Activated gamma-delta T cell treated with anti-CD3 and anti-CD28 coated beads, Interleukin-2, amount 50 U/mL, for 16 hours (primary cell): ENCODE results near the gene COTL1.

Source experiments
- DNase-seq: peaks from one replicate; pipeline ENCODE4 v3.0.0-alpha.2; 2020; ENCODE audit warnings: low read depth

Gene COTL1

GRCh38 chr16:84614073-84614459, 3.8 kb downstream of the COTL1 start:
- no peak for DNase-seq

DNA sequence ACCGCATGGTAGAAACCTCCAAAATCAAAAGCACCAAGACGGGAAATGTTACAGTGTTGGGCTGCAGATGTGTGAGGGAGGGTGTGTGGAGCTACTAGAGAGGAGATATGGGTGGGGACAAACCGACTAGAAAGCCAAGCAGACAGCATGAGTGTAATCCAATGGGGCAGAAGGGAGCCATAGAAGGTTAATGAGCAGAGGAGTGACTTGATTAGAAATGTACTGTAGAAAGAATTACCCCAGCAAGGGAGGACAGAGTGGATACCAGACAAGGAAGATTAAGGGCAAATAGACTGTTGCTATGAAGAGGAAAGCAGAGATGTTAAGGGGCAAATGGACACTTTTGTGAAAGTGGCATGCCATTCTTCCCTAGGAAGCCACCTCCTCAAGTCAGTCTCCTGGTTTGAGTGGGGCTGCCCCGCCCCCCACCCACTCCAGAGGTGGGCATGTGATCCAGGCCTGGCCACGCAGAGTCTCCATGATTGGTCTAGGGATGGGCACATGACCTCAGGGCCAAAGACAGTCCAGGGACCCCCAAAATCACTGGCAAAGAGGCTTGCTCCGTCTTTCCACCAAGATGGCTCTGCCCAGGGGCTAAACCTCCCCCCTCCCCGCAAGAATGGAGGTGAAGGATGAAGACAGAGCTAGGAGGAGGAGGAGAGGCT, 4.3 kb downstream of the COTL1 start:
- no peak for DNase-seq

DNA sequence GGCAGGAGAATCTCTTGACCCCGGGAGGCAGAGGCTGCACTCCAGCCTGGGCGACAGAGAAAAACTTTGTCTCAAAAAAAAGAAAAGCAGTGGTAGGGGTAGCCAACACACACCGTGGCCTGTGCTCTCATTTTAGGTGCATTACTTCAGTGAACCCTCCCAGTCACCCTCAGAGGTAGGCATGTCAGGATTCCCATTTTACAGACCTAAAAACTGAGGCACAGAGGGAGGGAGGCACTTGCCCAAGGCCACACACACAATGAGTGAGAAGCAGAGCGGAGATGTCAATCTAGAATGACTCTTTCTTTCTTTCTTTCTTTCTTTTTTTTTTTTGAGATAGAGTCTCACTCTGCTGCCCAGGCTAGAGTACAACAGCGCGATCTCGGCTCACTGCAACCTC, 5.2 kb downstream of the COTL1 start:
- DNase-seq: no peak

- no peak for DNase-seq
Measured at GRCh38 chr16:84611041-84611440, 6.8 kb downstream of the COTL1 start.

GRCh38 chr16:84610376-84610775, 7.5 kb downstream of the COTL1 start:
- no peak for DNase-seq

GRCh38 chr16:84609563-84610177, 8.2 kb downstream of the COTL1 start:
- no peak for DNase-seq

DNA sequence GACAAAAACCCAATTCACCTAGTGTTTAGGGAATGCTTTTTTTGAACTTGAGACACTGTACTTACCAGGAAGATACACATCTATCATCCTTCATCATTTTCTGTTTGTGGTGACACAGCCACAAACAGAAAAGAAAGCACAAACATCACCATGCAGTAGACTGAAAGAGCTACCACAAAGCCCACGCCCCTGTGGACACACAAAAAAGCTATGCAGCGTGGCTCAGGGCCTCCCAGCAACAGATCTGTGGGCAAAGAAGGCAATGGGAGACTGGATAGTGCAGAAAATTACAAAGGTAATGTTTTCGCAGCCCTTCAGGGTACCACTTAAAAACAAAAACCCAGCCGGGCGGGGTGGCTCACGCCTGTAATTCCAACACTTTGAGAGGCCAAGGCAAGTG, 9.6 kb downstream of the COTL1 start:
- no peak for DNase-seq

- no peak for DNase-seq
Measured at GRCh38 chr16:84607694-84608093, 10.2 kb downstream of the COTL1 start.

DNA sequence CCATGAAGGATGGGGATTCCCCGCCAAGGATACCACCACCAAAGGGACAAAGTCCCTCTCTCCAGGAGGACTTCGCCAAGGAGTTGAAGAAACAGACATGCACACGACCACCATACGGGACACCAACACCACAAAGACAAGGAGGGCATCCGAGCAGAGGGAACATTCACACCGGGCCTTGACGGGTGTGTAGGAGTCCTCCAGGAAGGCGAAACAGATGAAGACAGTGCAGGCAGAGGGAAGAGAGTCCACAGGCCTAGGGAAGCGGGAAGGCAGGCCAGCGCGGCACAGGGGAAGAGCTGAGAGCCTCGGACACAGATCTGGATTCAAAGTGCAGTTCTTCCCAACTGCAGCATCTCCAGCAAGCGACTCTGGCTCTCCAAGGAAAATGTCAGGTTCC, 10.8 kb downstream of the COTL1 start:
- no peak for DNase-seq

GRCh38 chr16:84606081-84606875, 11.6 kb downstream of the COTL1 start:
- no peak for DNase-seq

DNA sequence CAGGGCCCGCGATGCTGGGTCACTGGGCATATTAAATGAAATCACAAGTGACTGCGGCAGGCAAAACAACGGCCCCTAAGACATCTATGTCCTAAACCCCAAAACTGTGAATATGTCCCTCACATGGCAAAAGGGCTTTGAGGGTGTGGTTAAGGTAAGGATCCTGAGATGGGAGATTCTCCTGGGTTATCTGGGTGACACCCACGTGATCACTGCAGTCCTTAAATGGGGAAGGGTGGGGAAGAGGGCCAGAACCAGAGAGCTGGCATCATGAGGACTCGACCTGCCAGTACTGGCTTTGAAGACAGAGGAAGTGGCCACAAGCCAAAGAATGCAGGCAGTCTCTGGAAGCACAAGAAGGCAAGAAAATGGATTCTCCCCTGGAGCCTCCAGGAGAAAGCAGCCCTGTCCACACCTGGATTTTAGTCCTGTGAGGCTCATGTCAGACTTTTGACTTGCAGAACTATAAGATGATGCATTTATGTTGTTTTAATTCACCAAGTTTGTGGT, 12.5 kb downstream of the COTL1 start:
- no peak for DNase-seq

- DNase-seq: no peak
Measured at GRCh38 chr16:84604477-84605013, 13.3 kb downstream of the COTL1 start.

DNA sequence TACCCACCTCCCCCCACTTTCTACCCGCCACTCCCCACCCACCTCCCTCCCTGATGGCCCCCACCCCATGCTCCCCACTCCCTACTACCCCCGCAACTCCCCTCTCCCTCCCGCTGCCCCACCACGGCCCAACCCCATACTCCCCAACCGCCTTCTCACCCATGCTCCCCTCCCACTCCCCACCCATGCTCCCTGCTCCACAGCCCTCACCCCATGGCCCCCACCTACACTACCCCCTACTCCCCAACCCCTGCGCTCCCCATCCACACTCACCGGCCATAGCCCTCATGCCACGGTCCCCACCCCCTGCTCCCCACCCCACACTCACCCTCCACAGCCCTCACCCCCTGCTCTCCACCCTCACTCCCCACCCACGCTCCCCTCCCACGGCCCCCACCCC, 13.9 kb downstream of the COTL1 start:
- no peak for DNase-seq

DNA sequence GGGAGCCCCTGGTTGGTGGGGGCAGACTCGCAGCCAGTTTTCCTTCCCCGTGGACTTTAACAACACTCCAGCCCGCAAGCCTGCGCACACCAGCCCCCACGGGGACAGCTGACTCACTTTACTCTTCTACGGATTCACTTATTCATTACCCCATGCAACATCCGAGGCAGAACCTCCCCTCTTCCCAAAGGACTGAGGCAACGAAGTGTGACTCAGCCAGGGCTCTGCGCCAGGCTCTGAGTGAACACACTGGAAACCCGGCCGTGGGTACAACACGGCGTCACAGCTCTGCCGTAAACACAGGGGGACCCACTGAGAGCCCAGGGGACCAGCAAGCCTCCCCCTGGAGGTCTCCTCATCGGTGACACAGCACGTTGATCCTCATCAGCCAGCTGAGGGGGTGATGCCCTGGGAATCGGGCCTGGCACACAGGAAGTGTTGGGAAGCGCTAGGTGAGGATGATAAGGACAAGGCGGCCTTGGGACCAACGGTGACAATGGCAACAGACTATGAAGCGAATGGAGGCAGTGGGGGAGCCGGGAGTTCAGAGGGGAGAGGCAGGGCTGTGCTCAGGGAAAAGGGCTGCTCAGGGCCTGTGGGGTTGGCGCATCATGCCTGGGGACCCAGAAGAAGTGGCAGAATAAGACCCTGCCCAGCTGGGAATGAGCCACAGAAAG, 14.6 kb downstream of the COTL1 start:
- no peak for DNase-seq

DNA sequence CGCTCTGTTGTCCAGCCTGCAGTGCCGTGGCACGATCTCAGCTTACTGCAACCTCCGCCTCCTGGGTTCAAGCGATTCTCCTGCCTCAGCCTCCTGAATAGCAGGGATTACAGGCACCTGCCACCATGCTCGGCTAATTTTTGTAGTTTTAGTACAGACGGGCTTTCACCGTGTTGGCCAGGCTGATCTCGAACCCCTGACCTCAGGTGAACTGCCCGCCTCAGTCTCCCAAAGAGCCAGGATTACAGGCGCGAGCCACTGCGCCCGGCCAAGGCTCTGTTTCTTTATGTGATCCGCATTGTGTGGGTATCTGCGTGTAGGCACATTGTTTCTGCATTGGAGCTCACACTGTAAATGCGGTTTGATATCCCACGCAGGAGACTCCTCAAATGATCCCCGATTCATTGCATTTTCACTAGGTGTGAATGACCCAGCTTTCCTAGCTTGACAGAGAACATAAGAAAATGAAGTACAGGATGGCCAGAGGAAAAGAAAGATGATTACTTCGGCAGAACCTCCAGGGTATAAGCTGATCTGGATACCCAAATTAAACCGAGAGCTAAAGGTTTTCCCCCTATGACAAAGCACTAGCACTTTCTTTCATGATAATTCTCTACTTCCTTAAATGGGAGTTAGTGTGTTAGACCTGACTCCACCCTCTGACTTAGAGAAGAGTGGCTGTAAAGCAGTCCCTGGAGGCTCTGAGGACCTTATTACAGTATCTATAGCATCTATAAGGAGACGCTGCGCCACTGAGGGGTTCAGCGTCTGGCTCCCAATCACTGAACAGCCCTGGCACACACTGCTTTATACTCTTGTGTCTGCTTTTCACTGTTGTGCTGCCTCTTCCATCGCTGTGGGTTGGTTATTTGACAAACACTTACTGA, 17.3 kb downstream of the COTL1 start:
- DNase-seq: no peak

DNA sequence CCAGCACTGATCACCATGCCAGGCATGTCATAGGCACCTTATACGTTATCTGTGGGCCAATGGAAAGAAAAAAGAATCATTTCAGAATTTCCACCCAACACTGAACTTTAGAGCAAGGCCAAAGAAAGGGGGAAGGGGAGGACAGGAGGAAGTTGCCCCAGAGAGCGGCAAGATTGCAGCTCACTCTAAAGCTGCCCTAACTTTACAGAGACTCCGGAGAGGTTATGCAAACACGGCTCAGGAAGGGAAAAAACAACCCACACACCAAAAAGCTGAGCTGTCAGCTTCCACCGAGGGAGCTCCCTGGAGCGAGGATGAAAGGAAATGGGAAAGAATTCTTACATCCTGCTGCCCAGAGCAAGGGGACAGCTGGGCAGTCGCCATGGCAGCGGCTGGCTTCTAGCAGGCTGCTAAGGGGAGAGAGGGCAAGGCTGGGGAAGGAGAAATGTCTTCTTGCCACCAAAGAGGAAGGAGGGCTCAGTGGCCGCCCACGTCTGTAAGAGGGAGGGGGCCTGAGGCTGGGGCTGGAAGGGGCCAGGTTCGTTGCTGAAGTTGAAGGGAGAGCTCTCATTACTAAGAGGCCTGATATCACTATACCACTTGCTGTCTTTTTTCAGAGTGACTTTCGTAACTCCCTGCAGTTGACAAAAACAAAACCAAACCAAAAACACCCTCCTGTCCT, 18.2 kb downstream of the COTL1 start:
- peak; percentile 51 for DNase-seq

GRCh38 chr16:84598360-84598759, 19.5 kb downstream of the COTL1 start:
- DNase-seq: no peak

DNA sequence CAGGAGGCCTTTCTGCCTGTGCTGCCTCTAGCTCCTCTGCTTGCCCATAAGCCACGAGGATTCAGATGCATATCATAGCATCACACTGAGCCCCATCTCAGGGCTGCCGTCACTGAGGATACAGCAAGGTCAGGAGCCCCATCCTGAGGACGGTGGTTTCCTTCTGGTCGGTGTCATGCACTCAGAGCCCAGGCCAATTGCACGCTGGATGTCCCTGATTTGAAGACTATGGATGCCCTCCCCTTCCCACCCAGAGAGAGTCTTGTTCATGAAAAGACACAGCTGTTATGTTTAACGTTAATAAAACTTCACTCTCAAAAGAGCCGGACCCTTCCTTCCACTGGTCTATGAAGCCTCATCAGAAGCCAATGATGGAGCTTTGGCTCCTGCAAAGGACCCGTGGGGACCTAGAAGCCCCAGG, 19.9 kb downstream of the COTL1 start:
- DNase-seq: no peak

GRCh38 chr16:84597528-84597896, 20.4 kb downstream of the COTL1 start:
- no peak for DNase-seq

- no peak for DNase-seq
Measured at GRCh38 chr16:84596801-84597527, 20.9 kb downstream of the COTL1 start.
